Activated CD8-positive, alpha-beta memory T cell treated with anti-CD3 and anti-CD28 coated beads for 36 hours (primary cell): ENCODE results near the gene KCNJ3. TPM values are rescaled to one million over a fixed set of nuclear protein-coding genes. Genes with fewer than 3 reads are reported as not detected.

Experiments
- CTCF ChIA-PET: fragments of 350-600 bp; sonication (Branson Sonifier 250); formaldehyde crosslinking; loops from one replicate; lab custom pipeline; 2021; ENCODE audit warnings: antibody characterized with exemption; lab: Charles Lee
- POLR2A ChIA-PET: fragments of 350-600 bp; sonication (Branson Sonifier 250); formaldehyde crosslinking; loops from one replicate; lab custom pipeline; 2021; ENCODE audit warnings: antibody characterized with exemption; lab: Charles Lee
- total RNA-seq, 2 experiments: library from RNA; stranded (reverse); gene quantifications; one replicate each; pipeline ENCODE4 v1.2.3, GENCODE V29; 2021

KCNJ3 gene
- total RNA-seq, 2 experiments from 2014 or later: not detected

DNA sequence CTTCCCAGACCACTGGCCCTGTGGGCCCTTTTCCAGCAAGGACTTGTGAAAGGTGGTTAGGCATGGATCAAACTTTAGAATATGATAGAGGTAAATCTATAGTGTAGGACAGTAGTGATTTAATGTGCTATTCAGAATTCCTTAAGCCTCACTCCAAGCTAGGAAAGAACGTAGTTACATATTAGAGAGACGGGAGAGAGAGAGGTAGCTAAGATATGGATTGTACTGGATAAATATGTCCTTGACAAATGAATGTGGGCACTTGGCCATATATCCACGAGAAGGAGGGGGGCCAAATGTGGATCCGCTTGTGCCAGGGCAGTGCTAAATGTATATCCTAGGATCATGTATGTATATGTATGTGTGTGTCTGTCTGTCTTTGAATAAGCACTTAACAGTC is 6.5 kb downstream of the KCNJ3 start:
- POLR2A ChIA-PET: no interaction called here
- CTCF ChIA-PET: no interaction called here

DNA sequence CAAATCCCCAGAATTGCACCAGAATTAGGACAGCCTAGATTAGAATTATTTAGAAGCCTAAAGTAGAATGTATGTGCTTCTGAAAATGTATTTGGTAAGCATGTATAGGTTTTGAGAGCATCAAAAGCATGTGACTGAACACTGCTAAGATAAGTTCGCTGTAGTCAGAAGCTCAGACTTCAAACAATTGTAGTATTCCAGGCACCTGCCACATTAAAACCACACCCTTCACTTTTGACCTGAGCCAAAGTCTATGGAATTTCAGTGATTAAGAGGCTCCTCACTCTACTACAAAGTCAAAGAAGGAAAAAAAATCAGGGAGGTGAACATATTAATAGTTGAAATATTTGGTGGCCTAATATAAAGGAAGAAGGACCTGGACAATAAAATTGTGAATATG is 8.2 kb downstream of the KCNJ3 start:
- CTCF ChIA-PET: no interaction called here
- POLR2A ChIA-PET: no interaction called here

DNA sequence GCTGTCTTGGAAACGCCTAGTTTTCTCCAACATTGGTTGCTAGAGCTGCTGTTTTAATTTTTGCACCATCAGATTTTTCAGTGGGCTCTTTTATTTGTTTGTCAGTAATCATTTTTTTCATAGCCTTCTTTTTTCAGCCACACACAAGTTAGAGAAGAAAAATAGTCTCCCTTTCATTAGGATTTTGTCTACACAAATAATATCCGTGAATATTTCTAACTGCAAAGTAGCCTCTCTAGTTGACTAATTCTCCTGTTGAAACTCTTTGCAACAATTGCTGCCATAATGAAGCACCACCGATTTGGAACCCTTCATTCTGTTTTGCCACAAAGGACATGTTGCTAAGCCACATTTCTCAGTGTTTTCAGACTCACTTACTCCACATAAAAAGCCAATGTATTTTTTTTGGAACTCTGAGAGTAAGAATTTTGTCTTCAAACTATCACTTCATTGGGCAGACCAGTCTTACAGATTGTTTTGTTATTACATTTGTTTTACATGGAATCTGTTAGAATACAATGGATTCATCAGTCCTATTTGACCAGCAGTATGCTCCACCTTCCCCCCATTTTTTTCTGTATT is 9.6 kb downstream of the KCNJ3 start:
- ChIA-PET CTCF (no interaction called here), POLR2A (no interaction called here)

DNA sequence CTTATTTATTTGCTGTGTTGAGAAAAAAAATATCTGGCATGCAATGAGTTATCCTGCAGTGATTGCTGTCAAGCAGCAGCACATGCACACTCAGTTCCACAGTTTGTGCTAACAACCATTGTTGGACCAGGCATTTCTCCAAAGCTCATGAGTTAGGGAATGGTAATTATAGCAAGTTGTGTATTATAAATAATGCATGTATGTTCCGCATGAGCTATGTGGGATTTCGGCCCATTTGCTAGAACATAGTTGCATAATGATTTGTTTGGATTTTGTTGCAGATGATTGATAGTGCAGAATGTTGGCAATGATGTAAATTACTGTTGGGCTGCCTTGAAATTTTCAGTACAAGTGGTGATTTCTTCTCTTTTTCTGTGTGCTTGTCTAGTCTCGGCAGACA is 10.7 kb downstream of the KCNJ3 start:
- POLR2A ChIA-PET: no interaction called here

DNA sequence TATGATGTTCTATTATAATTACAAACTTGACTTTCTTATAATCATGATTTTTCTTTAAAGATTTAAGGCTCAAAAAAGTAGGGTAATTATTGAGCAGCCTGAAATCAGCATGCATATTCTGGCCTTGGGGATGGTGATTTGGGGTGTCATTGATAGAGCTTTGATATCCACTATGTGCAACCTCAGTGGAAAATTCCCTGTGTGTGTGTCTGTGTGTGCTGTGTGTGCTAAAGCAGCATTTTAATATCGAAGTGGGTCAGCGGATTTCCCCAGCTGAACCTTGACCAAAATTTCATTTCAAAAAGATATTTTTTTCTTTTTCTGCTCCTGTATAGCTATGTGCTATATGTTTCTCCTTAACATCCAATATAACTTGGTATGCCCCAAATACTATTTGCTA is 11.6 kb downstream of the KCNJ3 start:
- CTCF ChIA-PET: no interaction called here
- POLR2A ChIA-PET: no interaction called here

More for the DNA sequence above, 10.7 kb downstream of the KCNJ3 start:
- CTCF ChIA-PET: no interaction called here

DNA sequence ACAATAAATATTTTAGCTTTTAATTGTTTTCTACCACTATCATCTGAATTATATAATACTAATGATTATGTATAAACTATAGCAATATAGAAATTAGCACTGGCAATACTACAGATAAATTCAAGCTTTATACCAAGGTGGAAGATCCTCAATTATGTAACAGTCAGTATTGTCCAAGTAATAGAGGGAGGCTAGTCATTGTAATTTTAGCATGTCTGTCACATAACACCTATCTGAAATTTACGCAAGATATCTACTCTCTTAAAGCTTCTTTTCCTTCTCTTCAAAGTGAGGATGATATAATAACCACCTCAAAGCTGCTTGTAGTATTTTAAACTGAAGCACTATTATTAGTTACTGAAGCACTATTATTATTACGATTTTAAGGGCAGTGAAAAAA is 12.2 kb downstream of the KCNJ3 start:
- ChIA-PET POLR2A (no interaction called here), CTCF (no interaction called here)

DNA sequence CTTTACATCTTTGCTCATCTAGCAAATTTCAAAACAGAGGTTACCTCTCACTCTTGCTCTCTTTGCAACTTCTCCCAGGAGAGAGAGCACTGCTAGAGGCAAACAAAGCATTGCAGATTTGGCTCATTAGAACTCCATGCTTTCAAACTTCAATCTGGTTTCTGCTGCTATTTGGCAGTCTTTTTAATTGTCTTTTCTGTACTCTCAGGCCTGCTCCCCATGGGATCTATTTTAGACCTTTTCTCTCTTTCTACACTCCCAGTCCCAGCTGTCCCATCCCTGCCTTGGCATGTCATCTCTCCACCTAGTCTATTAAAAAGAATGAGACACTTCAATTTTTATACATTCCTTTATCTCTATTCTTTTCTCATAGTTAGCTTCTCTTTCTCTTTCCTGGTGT is 15.2 kb downstream of the KCNJ3 start:
- ChIA-PET CTCF (interaction anchor here (0.6 kb wide), 1 partner anchor 14 kb away, joined by 3 read pairs; no protein-coding TSS in a partner anchor), POLR2A (no interaction called here)

DNA sequence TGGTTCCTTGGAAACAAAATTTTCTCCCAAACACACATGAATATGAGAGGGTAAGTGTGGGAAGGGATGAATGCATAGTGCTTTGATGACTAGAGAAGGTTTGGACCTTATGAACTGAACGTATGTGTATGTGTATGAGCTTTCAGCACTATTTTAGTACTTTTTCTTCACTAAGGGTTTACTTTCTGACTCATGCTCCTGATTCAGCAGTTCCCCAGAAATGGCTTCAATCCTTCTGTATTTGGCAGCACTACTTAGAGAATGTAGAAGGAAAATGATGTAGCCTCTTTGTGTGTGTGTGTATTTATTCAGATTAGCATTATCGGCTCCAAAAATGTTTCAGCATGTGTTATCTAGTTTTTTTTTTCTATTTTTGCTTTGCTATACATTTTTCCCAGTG is 22.2 kb downstream of the KCNJ3 start:
- CTCF ChIA-PET: no interaction called here

DNA sequence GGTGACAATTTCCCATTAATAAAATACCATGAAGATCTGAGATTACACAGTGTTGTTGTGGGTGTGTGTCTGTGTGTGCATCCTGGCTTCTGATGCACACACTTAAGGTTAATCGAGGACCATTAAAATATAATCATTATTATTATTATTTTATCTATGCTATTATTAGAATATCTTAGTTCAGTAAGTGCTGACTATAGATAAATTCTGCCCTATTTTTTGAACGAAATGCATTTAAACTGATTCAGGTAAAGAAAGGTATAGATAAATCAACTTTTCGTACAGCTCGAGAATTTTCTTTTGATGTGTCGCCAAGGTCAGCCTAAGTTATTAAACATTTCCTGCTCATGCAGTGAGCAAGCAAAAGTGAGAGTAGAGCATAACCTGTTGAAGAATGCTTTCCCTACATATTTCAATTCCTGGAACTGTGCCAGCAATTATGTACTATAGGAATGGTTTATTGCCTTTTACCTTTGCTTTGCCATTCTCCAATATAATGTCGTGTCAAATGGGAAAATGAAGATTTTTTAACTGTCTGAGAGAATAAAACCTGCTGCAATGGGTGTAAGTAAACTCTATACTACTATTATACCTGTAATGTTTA is 25.8 kb downstream of the KCNJ3 start:
- ChIA-PET POLR2A (no interaction called here), CTCF (no interaction called here)

More for the DNA sequence above, 22.2 kb downstream of the KCNJ3 start:
- POLR2A ChIA-PET: no interaction called here

DNA sequence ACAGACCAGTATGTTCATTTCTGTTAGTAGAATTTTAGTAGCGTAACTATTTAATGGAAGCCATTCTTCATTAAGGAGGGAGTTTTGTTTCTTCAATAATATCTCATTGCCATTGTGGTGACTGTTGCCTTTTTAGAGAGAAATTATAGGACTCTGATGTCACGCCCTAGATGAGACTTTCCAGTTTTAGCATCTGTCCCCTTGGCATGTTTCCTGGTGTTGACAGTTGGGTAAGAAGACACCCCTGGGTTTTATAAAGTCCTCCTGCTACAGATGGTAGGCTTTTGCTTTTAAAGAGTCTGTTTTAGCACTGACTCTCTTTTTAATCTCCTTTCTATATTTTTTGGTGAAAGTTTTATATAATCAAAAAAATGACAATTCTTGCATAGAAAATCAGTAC is 41.9 kb downstream of the KCNJ3 start:
- POLR2A ChIA-PET: no interaction called here
- CTCF ChIA-PET: no interaction called here

DNA sequence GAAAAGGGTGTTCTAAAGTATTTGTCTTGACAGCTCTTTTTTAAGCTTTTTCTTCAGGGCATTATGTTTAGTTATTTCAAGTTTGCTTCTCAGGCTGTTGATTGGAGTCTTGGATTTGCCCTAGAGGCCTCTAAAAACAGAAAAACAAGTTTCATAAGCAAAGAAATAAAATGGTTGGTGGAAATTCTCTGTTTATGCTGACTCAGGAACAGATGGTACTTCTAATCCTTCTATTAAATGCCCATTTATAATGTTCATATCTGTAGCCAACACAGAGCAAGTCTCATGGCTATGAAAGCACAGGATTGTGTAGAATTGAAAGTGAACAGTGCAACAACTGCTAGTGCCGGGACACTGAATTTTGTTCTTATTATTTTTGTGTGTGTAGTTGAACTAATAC is 60.4 kb downstream of the KCNJ3 start:
- POLR2A ChIA-PET: no interaction called here
- CTCF ChIA-PET: no interaction called here

DNA sequence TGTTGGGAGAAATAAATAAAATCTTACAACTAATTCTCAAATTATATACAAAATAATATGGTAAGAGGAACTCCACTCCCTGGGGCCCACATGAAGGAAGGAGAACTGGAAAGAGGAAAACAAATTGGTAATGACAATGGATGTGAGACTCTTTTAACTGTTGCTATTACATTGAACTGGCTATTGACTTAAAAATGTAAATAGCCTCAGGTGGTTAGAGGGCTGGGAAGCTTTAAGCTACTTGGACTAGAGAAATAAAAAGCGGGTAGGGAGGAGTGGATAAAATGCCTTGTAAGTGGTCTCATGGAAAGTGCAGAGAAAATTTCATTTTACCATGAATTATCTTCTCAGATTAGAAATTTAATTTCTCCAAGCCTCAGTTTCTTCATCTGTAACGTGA is 64.1 kb downstream of the KCNJ3 start:
- ChIA-PET CTCF (no interaction called here), POLR2A (no interaction called here)

DNA sequence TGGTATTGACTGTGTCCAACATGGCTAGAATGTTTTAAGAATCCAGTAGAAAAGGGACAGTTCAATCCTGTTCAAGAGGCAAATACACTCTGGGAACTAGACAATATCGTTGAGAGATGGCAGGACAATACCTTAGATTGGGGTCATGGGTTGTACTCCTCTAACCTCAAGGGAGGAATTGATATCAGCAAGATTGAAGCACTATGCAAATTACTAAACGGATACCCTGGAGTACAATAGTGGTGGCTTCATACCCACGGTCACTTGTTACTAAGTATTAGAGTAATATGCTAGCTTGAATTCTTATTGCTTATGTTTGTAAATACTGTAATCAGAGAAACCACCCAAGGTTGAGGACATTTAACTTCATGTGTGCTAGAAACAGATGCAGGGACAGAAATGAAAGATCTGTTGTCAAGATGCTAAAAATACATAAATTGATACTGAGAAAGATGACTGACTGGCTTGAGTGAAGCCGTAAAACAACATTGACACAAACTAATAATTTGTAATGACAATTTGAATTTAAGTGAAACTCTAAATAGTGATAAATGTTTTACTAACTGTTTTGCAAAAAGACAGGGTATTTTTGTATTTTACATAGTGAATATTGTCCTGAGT is 73.3 kb downstream of the KCNJ3 start:
- CTCF ChIA-PET: no interaction called here
- POLR2A ChIA-PET: no interaction called here

DNA sequence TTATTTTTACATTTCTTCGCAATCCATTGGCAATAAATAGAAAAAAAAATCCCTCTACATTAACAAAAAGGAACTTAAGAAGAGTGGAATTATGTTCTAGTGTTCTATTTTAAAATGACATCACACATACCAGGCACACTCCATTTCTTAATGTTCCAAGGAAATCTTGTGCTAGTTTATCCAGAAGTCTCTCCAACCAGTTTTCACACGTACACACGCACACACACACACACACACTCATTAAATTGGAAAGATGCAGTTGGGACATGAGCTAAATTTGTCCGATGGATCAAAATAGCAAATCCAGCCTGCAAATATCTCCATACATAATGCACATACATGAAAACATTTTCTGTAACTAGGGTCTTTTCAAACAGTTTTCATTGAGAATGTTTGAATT is 78.3 kb downstream of the KCNJ3 start:
- CTCF ChIA-PET: no interaction called here
- POLR2A ChIA-PET: no interaction called here

DNA sequence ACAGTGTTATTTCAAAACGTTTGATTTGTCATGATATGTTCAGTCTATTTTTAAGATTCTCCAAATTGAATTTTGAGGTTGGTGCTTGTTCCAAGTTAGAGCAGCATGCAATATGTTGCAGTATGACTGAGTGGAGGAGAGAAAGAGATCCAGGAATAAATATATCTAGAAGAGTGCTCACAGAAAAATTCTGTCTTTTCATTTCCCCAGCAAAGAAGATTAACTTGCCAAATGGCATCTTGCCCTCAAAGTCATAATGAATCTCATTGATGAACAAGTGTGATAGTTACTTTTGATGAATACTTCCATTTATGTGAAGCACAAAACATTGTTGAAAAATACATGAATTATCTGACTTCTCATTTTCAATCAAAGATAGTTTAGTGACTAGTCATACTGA is 95.9 kb downstream of the KCNJ3 start:
- POLR2A ChIA-PET: no interaction called here
- CTCF ChIA-PET: no interaction called here

DNA sequence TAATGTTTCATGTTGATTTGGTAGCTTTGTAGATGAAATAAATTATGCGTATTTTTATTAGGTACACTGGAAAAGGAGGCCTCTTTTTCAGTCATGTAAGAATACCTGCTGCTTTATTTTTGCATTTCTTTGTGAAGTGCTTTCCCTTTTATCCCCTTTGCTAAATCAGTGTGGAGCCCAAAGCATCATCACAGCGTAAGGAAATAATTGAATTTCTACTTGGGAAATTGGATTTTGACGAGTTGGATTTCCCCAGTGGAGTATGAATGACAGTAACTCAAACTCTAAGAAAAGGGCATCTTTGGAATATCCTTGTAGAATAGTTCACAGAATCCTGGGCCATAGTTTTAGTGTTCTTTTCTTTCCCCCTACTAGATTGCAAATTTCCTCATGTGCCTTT is 97.2 kb downstream of the KCNJ3 start:
- ChIA-PET POLR2A (no interaction called here), CTCF (no interaction called here)

DNA sequence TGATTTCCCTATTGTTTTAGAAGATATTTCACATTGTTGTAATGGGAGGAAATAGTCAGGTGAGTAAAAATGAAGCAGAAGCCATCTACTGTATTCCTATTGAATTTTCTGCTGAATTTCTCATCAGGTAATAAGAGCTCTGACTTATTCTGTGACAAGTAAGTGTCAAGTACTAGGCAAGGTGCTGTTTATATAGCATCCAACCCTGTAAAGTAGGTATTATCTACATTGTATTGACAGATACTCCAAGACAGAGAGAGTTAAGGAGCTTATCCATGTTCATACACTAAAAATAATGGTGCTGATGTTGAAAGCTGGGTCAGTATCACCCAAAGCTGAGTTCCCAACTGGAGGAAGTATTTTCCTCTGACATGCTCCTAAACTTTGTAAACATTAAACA is 106.0 kb downstream of the KCNJ3 start:
- CTCF ChIA-PET: no interaction called here
- POLR2A ChIA-PET: no interaction called here

DNA sequence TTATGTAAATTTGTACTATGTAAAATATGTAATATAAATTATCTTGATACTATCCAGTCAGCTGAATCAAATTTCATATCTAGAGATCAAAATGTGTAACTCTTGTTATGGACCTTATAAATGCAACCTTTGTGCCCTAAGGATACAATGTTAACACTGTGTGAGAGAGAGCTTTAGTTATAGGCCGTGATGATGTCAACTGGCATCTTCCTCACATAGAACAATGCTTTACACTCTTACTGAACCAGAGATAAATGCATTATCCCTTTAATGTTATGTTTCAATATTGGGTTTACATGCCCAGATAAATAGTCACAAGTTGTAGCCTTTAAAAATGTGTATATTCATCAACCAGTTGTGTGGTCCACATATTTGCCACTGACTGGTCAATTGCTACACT is 115.1 kb downstream of the KCNJ3 start:
- POLR2A ChIA-PET: no interaction called here
- CTCF ChIA-PET: no interaction called here

DNA sequence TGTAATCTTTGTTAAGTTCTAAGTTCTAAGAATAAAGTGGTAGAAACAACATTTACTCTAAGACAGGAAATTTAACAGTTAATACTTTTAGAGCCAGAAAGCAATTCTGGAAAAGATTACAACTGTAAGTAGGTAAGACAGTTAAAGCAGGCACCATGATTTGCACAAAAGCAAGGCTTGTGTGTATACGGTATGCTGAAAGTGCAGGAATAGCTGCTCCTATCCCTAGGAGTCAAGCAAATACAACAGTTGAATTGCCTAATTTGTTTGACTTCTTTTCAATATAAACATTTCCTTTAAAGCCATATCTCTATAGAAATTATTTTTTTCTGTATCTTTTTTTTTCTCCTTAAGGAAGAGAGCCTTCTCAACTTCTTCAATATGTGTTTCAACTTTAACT is 116.4 kb downstream of the KCNJ3 start:
- CTCF ChIA-PET: no interaction called here
- POLR2A ChIA-PET: no interaction called here

DNA sequence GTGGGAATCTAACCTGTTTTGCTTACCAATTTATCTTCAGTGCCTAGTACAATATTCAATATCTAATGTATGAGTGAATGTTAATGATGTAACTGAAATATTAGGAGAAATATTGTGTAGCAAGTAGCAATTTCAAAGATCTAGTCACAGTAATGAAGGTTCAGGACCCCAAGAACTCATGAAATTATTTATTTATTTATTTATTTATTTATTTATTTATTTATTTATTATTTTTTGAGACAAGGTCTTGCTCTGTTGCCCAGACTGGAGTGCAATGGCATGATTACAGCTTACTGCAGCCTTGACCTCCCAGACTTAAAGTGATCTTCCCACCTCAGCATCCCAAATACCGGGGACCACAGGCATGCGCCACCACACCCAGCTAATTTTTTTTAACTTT is 126.9 kb downstream of the KCNJ3 start:
- POLR2A ChIA-PET: no interaction called here
- CTCF ChIA-PET: no interaction called here

DNA sequence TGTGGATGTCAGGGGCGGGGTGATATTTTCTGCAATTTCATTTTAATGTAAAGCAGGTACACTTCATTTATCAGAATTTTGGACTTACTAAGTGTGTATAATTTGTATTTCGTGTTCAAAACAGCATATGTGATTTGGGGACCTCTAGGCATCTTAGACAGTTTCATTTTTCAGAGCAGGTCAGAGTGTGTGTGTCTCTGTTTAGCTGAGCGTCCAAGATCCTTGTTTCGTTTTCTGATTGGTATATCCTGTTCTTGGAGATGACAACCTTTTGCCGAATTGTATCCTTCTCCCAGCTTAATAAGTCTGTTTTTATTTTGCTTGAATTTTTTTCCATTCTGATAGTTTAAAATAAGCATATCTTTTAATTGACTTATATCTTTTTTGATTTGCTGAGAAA is 128.3 kb downstream of the KCNJ3 start:
- POLR2A ChIA-PET: no interaction called here
- CTCF ChIA-PET: no interaction called here
